Measurements from ENCODE around the gene DRG2.

Gene DRG2

DNA sequence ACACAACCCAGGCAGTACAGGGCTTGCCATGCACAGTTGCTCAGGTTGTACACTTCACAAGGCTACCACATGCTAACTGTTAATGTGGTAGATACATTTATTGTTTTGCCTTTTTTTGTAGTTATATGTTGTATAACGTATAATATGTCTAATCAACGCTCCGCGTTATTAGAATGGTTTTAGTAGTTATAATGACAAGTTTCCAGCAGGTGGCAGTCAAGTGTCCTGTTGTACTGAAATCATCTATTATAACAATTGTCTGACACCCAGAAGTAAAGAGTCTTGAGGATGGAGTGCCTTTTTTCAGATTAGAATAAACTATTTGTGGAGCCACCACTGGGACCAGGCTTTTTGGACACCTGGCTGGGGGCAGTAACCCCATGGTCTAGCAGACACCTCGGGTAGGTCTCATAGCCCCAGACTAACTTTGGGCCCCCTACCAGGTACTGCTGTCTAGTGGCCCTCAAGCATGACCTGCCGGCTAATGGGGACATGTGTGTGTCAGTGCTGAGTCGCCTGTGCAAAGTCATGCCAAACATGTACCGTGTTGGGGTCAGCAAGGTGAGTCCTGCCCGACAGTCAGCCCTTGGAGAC, 53.6 kb downstream of the DRG2 start:
- 60 to 61% methylated on average over 9 of the region's 9 CpGs for WGBS, 2 experiments
- Histone ChIP-seq H3K36me3 (ENCODE audit: control insufficient read depth, insufficient read depth, low read length) (no peaks in the 10 kb centered on the region), H3K9me3 (ENCODE audit: control insufficient read depth, low read length) (no peaks in the 10 kb centered on the region), H3K27me3 (ENCODE audit: control insufficient read depth, insufficient read depth, low read length, poor library complexity, severe bottlenecking) (no peaks in the 10 kb centered on the region), H3K27ac (ENCODE audit: insufficient read depth, low read depth, low read length, poor library complexity, severe bottlenecking) (no peak overlapping the region), H3K4me1 (ENCODE audit: control insufficient read depth, insufficient read depth, low read length) (no peaks in the 10 kb centered on the region), H3K4me3 (ENCODE audit: insufficient read depth, low read depth, low read length) (no peak overlapping the region)

DNA sequence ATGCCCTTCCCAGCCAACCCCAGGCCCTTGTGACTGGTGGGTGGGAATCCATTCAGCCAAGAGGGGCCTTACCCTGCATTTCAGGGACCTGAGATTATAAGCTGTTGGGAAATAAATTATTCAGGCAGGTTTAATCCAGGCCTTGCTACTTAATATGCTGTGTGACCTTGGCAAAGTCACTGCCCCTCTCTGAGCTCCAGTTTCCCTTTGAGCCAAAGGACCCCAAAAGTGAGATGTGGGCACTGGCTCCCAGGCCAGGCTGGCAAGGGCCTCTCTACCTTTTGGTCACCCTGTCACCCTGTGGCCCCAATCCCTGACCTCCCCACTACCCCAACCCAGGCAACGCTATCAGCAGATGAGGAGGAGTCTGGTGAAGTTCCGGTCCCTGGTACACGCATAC, 54.7 kb downstream of the DRG2 start:
- no peaks in the 10 kb centered on the region for H3K9me3 ChIP-seq (ENCODE audit: control insufficient read depth, low read length)
- no peak overlapping the region for H3K4me3 ChIP-seq (ENCODE audit: insufficient read depth, low read depth, low read length)
- H3K36me3 ChIP-seq (ENCODE audit: control insufficient read depth, insufficient read depth, low read length): no peaks in the 10 kb centered on the region
- WGBS, 2 experiments: 84 to 90% methylated on average over 3 of the region's 3 CpGs
- no peaks in the 10 kb centered on the region for H3K4me1 ChIP-seq (ENCODE audit: control insufficient read depth, insufficient read depth, low read length)
- no peaks in the 10 kb centered on the region for H3K27me3 ChIP-seq (ENCODE audit: control insufficient read depth, insufficient read depth, low read length, poor library complexity, severe bottlenecking)
- H3K27ac ChIP-seq (ENCODE audit: insufficient read depth, low read depth, low read length, poor library complexity, severe bottlenecking): no peak overlapping the region

- Histone ChIP-seq H3K27ac (ENCODE audit: insufficient read depth, low read depth, low read length, poor library complexity, severe bottlenecking) (no peak overlapping the region), H3K9me3 (ENCODE audit: control insufficient read depth, low read length) (no peaks in the 10 kb centered on the region), H3K4me3 (ENCODE audit: insufficient read depth, low read depth, low read length) (no peak overlapping the region), H3K27me3 (ENCODE audit: control insufficient read depth, insufficient read depth, low read length, poor library complexity, severe bottlenecking) (no peaks in the 10 kb centered on the region), H3K36me3 (ENCODE audit: control insufficient read depth, insufficient read depth, low read length) (no peaks in the 10 kb centered on the region), H3K4me1 (ENCODE audit: control insufficient read depth, insufficient read depth, low read length) (no peaks in the 10 kb centered on the region)
- WGBS, 2 experiments: 70 to 73% methylated on average over 18 of the region's 18 CpGs
These were observed 55.5 kb downstream of the DRG2 start for GRCh38 chr17:18143044-18143936.

DNA sequence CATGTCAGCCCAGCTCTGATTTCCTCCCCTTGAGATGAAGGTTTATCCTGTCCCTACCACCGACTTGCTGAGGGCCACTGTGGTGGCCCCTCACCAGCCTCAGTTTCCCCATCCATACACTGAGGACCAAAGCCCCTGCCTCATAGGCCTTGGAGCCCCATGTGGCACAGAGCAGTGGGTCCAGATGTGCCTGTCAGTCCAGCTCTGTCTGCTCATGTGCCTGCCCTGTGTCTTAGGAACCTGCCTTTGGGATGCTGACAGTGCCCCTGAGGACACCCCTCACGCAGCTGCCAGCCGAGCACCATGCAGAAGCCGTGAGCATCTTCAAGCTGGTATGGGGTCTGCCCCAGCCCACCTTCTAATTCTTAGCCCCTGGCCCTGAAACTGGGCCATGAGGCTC, 56.5 kb downstream of the DRG2 start:
- WGBS, 2 experiments: 93 to 94% methylated on average over 4 of the region's 4 CpGs
- H3K9me3 ChIP-seq (ENCODE audit: control insufficient read depth, low read length): no peaks in the 10 kb centered on the region
- no peak overlapping the region for H3K27ac ChIP-seq (ENCODE audit: insufficient read depth, low read depth, low read length, poor library complexity, severe bottlenecking)
- no peaks in the 10 kb centered on the region for H3K4me1 ChIP-seq (ENCODE audit: control insufficient read depth, insufficient read depth, low read length)
- H3K36me3 ChIP-seq (ENCODE audit: control insufficient read depth, insufficient read depth, low read length): no peaks in the 10 kb centered on the region
- H3K4me3 ChIP-seq (ENCODE audit: insufficient read depth, low read depth, low read length): no peak overlapping the region
- H3K27me3 ChIP-seq (ENCODE audit: control insufficient read depth, insufficient read depth, low read length, poor library complexity, severe bottlenecking): no peaks in the 10 kb centered on the region

GRCh38 chr17:18144855-18145254, 57.1 kb downstream of the DRG2 start:
- Histone ChIP-seq H3K27me3 (ENCODE audit: control insufficient read depth, insufficient read depth, low read length, poor library complexity, severe bottlenecking) (no peaks in the 10 kb centered on the region), H3K4me3 (ENCODE audit: insufficient read depth, low read depth, low read length) (no peak overlapping the region), H3K36me3 (ENCODE audit: control insufficient read depth, insufficient read depth, low read length) (no peaks in the 10 kb centered on the region), H3K9me3 (ENCODE audit: control insufficient read depth, low read length) (no peaks in the 10 kb centered on the region), H3K27ac (ENCODE audit: insufficient read depth, low read depth, low read length, poor library complexity, severe bottlenecking) (no peak overlapping the region), H3K4me1 (ENCODE audit: control insufficient read depth, insufficient read depth, low read length) (no peaks in the 10 kb centered on the region)
- 80 to 95% methylated on average over 1 of the region's 1 CpG for WGBS, 2 experiments

- Histone ChIP-seq H3K27ac (ENCODE audit: insufficient read depth, low read depth, low read length, poor library complexity, severe bottlenecking) (no peak overlapping the region), H3K4me1 (ENCODE audit: control insufficient read depth, insufficient read depth, low read length) (peaks cover 7% of the 10 kb centered on the region), H3K27me3 (ENCODE audit: control insufficient read depth, insufficient read depth, low read length, poor library complexity, severe bottlenecking) (no peaks in the 10 kb centered on the region), H3K36me3 (ENCODE audit: control insufficient read depth, insufficient read depth, low read length) (no peaks in the 10 kb centered on the region), H3K4me3 (ENCODE audit: insufficient read depth, low read depth, low read length) (no peak overlapping the region), H3K9me3 (ENCODE audit: control insufficient read depth, low read length) (no peaks in the 10 kb centered on the region)
- WGBS, 2 experiments: 91 to 92% methylated on average over 13 of the region's 13 CpGs
These were observed 58.1 kb downstream of the DRG2 start for GRCh38 chr17:18145811-18146210.

DNA sequence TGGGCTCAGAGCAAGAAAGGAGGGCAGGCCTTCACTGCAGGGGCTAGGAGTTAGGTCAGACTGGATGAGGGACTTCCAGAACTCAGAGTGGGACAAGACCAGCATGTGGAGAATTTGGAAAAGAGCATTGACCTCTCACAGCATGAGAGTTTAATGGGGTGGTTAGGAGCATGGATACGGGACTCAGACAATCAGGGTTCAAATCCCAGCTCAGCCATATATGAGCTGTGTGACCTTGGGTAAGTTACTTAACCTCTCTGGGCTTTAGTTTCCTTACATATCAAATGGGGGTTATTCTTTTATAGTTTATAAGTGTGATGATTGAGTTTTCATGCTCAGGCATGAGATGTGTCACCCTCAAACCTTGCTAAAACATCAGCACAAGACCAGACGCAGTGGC, 58.5 kb downstream of the DRG2 start:
- Histone ChIP-seq H3K4me1 (ENCODE audit: control insufficient read depth, insufficient read depth, low read length) (peaks cover 8% of the 10 kb centered on the region), H3K27ac (ENCODE audit: insufficient read depth, low read depth, low read length, poor library complexity, severe bottlenecking) (no peak overlapping the region), H3K4me3 (ENCODE audit: insufficient read depth, low read depth, low read length) (no peak overlapping the region), H3K36me3 (ENCODE audit: control insufficient read depth, insufficient read depth, low read length) (no peaks in the 10 kb centered on the region), H3K27me3 (ENCODE audit: control insufficient read depth, insufficient read depth, low read length, poor library complexity, severe bottlenecking) (no peaks in the 10 kb centered on the region), H3K9me3 (ENCODE audit: control insufficient read depth, low read length) (no peaks in the 10 kb centered on the region)
- 94 to 97% methylated on average over 2 of the region's 2 CpGs for WGBS, 2 experiments

DNA sequence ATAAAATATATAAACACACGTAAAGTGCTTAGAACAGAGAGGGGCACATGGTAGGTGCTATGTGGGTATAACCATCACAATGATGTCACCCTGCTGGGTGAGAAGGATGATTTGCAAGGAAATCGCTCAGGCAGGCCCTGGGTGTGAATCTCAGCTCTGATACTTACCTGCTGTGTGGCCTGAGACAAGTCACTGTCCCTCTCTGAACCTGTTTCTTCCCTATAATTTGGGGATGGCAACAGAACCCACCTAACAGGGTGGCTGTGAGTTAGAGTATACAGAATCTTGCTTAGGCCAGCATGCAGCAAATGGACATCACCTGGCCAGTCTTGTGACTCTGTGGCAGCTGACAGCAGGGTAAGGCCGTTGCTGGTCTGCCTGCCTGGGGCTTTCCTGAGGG, 59.2 kb downstream of the DRG2 start:
- H3K27ac ChIP-seq (ENCODE audit: insufficient read depth, low read depth, low read length, poor library complexity, severe bottlenecking): no peak overlapping the region
- H3K4me1 ChIP-seq (ENCODE audit: control insufficient read depth, insufficient read depth, low read length): peaks cover 8% of the 10 kb centered on the region
- WGBS, 2 experiments: 84 to 88% methylated on average over 3 of the region's 3 CpGs
- H3K27me3 ChIP-seq (ENCODE audit: control insufficient read depth, insufficient read depth, low read length, poor library complexity, severe bottlenecking): no peaks in the 10 kb centered on the region
- no peaks in the 10 kb centered on the region for H3K36me3 ChIP-seq (ENCODE audit: control insufficient read depth, insufficient read depth, low read length)
- H3K9me3 ChIP-seq (ENCODE audit: control insufficient read depth, low read length): no peaks in the 10 kb centered on the region
- no peak overlapping the region for H3K4me3 ChIP-seq (ENCODE audit: insufficient read depth, low read depth, low read length)

DNA sequence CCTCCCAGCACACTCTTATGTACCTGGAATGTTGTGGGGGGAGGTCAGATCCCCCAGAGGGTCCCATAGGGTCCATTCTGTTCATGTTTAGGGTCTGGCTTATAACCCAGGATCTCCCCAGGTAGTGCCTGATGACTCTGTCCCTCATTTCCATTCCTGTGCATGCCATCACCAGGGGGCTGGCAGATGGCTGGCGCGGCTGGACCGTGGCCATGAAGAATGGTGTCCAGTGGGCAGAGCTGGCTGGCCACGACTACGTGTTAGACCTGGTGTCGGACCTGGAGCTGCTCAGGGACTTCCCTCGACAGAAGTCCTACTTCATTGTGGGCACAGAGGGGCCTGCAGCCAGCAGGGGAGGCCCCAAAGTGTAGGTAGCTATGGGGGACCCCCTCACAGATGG, 60.8 kb downstream of the DRG2 start:
- H3K27ac ChIP-seq (ENCODE audit: insufficient read depth, low read depth, low read length, poor library complexity, severe bottlenecking): no peak overlapping the region
- no peaks in the 10 kb centered on the region for H3K9me3 ChIP-seq (ENCODE audit: control insufficient read depth, low read length)
- WGBS, 2 experiments: 94 to 95% methylated on average over 7 of the region's 7 CpGs
- H3K4me3 ChIP-seq (ENCODE audit: insufficient read depth, low read depth, low read length): no peak overlapping the region
- H3K36me3 ChIP-seq (ENCODE audit: control insufficient read depth, insufficient read depth, low read length): no peaks in the 10 kb centered on the region
- no peaks in the 10 kb centered on the region for H3K27me3 ChIP-seq (ENCODE audit: control insufficient read depth, insufficient read depth, low read length, poor library complexity, severe bottlenecking)
- peaks cover 17% of the 10 kb centered on the region for H3K4me1 ChIP-seq (ENCODE audit: control insufficient read depth, insufficient read depth, low read length)

DNA sequence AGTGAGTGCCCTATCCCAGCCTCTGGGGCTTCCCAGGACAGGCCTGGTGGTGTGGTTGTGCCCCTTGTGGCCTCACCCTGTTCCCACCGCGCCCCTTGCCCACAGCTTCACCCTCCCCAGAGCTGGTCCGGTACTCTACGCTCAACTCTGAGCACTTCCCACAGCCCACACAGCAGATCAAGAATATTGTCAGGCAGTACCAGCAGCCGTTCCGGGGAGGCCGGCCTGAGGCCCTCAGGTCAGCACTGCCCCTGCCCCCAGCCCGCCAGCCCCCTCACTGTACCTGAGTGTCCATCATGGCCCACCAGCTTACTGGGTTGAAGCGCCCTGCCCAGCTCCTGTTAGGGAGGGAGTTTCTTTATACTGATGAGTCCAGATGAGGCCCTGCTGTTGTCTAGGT, 63.5 kb downstream of the DRG2 start:
- no peak overlapping the region for H3K4me3 ChIP-seq (ENCODE audit: insufficient read depth, low read depth, low read length)
- H3K27me3 ChIP-seq (ENCODE audit: control insufficient read depth, insufficient read depth, low read length, poor library complexity, severe bottlenecking): no peaks in the 10 kb centered on the region
- no peak overlapping the region for H3K27ac ChIP-seq (ENCODE audit: insufficient read depth, low read depth, low read length, poor library complexity, severe bottlenecking)
- H3K9me3 ChIP-seq (ENCODE audit: control insufficient read depth, low read length): no peaks in the 10 kb centered on the region
- H3K36me3 ChIP-seq (ENCODE audit: control insufficient read depth, insufficient read depth, low read length): no peaks in the 10 kb centered on the region
- WGBS, 2 experiments: 81 to 83% methylated on average over 9 of the region's 9 CpGs
- H3K4me1 ChIP-seq (ENCODE audit: control insufficient read depth, insufficient read depth, low read length): peaks cover 18% of the 10 kb centered on the region
